Breast epithelium (tissue), 3 donors: Measurements from ENCODE around the gene PLOD3.

Source experiments
- CTCF ChIP-seq, 3 donors: fragments of 450-650 bp; IDR thresholded peaks; one replicate each; pipeline ENCODE4 v1.5.1; 2016 to 2017; ENCODE audit warnings: antibody characterized with exemption in 3 of 3, mild to moderate bottlenecking in 3 of 3, moderate library complexity in 3 of 3
- POLR2A ChIP-seq: fragments of 450-650 bp; IDR thresholded peaks from one replicate; pipeline ENCODE4 v1.6.1; 2016; ENCODE audit warnings: antibody characterized with exemption, mild to moderate bottlenecking, moderate library complexity
- POLR2AphosphoS5 ChIP-seq, 3 donors: sonication (generic); formaldehyde crosslinking; IDR thresholded peaks; one replicate each; pipeline ENCODE4 v1.6.1; 2017; ENCODE audit warnings: antibody characterized with exemption in 3 of 3

DNA sequence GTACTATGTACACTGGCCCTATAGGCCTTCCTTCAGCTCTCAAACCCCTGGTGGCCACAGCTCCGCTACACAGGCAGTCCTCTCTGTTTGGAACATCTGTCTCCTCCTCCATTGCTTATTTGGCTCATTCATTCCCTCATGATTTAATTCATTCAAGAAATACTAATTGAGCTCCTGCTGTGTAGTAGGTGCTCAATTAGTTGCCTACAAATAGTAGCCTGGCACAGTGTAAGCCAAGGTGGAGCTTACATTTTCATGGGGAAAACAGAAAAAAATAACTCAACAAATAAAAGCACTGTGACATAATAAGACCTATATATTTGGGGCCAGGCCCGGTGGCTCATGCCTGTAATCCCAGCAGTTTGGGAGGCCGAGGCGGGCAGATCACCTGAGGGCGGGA, 30.9 kb upstream of the PLOD3 start:
- TF ChIP-seq CTCF (IDR thresholded peaks at IDR 0.05) (no peak), POLR2AphosphoS5 (IDR thresholded peaks at IDR 0.05) (no peak), POLR2A (no peak)
